ENCODE results near the gene NT5C3A.
A peak's percentile ranks its signal among the peaks of the same experiment; 100 is the strongest.
"Not testable (repeated sequence)": the region's sequence is repeated elsewhere in the genome, so short reads cannot be mapped to it uniquely, and the experiment has no call there.

Gene NT5C3A

DNA sequence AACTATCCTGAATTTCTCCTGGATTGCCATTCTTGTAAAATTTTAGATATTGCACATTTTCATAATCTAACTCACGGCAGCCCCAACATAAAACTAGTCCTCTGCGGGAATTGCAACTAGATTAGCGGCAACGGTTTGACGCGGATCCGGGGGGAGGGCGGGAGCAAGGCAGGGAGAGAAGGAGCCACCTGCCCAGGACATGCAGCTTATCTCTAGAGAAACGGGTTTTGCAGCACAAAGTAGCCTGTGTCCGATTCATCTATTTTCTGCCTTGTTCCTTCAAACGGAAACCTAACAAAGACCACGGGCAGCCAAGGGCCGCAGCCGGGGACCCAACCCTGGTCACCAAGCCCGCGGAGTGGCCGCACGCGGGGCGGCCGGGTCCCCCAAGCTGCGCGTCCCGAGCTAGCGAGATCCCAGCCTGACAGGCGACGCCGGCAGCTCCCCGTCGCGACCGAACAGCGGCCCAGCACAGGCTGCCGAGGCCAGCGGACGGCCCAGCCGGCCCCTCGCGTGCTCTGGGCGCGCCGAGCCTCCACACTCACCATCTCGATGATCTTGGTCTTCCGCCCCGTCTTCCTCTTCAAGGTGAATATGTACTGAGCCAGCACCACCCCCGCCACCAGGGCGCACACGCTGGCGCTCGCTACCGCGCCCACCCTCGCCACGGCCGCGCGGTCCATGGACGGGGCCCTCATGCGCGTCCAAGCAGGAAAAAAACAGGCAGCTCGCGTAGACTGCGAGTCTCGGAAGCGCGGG, at the start of gene NT5C3A:
Gene NT5C3A (minus strand): TSS at position 754 of the 759 bp plus-strand sequence. CDS start 71 bp downstream, at position 683.
- DNase-seq, result peak in 2 of 3 donors; percentile 34 to 39

DNA sequence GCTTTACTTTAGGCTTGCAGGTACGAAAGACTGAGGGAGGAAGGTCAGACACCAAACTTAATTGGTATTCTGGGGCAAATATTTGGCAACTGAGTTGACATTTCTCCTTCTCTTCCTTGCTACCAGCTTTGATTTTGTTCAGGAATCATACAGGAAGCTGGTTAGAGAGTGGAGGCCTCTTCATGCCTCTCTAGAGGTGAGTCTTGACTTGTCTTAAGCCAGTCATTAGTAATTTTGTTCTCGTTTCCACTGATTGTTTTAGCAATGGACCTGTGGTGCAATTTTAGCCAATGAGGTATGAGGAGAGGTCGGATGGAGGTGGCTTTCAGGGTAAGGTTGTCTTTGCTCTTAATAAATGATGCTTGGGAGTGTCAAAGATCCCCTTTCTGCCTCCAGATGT, 49.0 kb upstream of the NT5C3A start:
- DNase-seq, result no peak

DNA sequence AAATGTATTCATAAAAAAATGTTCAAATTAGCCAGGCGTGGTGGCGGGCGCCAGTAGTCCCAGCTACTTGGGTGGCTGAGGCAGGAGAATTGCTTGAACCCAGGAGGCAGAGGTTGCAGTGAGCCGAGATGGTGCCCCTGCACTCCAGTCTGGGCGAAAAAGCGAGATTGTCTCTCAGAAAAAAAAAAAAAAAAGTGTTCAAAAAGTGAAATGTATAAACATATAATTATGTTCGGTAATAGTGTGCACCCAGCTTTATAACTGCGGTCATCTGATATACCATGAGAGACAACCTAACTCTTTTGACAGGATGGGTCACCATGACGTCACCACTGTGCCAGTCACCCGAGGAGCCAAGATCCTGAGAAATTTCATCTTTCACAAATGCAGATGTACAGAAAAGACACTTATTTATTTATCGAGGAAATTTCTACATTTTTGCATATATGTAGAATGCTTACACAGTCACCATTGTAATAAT, 47.2 kb upstream of the NT5C3A start:
- DNase-seq, result peak; percentile 64 to 66 (median 65)

DNA sequence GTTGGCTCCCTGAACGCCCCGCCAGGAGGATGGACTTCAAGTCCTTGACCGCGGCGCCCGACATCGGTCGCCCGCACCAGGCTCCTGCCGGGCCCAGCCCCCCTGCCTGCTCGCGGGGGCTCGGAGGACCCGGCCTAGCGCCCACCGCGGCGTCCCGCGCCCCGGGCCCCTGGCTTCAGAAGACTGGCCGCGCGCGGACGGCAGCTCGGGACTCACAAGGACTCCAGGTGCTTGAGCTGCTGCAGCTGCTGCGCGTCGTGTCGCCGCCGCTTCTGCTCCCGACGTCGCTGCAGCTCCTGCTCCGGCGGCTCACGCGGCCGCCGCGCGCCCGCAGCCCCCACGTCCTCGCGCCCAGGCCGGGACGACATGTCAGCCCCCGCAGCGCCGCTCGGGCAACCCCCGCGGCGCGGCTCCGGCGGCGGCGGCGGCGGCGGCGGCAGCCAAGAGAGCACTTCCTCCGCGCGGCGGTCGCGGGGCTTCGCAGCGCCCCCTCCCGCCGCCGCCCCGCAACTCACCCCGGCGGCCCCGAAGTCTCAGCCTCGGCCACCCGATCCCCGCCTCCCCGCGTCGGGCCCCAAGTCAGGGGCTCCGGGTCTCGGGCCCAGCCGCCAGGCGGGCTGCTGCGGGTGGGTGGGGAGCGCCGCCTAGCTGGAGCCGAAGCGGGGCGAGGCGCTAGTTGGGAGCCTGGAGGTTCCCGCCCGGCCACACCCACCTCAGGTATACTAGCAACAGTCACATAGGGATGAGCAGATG, 46.6 kb upstream of the NT5C3A start, which contains the start of gene RP9:
Gene RP9 (minus strand): TSS at position 400 of the 753 bp plus-strand sequence. CDS start 32 bp downstream, at position 368.
- peak; percentile 82 to 95 (median 92) for DNase-seq

DNA sequence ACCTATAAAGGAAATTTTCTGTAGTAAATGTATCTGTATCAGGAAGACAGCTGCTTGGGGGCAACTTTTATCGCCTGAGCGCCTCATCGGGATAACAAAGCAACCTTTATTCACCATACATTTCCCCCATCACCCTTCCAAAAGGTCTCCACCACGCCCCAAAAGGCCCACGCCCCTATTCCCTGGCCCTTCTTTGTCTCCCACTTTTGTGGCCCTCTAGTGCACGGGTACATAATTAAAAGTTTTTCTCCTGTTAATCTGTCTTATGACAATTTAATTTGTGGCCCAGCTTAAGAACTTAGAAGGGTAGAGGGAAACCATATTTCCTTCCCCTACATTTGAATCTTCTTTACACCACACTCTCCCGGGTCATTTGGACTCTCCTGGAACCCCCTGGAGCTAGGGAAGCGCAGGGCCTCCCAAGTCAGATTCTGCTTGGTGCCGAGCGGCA, 46.0 kb upstream of the NT5C3A start:
- peak; percentile 32 to 51 (median 39) for DNase-seq

DNA sequence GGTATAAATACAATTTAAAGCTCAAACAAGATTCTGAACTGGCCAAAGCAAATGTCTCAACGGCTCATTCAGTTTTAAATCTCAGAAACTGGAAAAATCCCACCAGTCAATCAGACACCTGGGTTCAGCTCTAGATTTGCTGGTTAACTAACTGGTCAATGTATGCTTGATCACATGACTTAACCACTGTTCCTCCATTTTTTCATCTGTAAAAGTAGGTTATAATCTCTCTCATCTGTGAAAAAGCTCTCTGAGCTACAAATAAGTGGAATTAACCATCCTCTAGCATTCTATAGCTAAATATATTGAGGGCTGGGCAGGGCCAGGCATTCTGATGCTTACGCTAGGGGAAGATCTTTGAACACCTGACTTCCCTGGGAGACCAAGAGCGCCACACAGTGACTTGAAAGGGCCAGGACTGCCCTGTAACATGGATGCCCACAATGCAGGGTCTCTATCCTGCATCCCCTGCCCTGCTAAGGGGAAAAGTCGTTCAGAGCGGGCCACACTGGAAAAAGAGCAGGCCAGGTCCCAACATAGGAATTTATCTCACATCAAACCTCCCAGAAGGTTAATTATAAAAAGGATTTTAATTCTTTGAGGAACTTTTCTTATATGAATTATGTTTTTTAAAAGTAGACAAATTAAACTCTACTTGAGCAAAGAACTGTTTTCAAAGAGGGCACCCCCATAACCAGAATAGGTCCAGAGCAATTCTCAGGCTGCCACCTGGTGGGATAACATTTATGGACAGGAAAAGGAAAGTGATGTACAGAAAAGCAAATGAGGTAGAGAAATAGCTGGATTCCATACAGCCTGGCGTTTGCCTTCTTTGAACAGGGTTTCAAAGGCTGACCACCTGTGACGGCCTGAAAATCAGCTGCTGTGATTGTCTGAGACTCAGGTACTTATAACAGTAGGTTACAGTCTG, 44.8 kb upstream of the NT5C3A start:
- DNase-seq, result peak; percentile 36 to 42 (median 37)

DNA sequence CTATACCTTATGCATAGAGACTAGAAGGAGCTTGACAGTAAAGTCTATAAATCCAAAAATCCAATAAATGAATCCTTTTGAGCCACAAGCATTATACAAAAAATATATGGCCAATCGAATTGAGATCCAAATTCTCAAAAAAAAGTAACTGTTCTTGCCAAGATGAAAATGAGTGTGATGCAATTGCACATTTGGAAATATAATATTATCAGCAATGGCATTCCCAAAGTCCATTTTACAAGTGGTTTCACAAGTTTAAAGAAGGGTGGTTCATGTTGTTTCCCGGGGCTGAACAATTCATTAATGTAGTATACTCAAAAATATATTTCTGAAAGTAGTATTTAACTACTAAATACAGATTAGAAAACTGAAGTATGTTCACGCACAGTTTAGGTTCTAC, 39.3 kb upstream of the NT5C3A start:
- DNase-seq, result no peak

DNA sequence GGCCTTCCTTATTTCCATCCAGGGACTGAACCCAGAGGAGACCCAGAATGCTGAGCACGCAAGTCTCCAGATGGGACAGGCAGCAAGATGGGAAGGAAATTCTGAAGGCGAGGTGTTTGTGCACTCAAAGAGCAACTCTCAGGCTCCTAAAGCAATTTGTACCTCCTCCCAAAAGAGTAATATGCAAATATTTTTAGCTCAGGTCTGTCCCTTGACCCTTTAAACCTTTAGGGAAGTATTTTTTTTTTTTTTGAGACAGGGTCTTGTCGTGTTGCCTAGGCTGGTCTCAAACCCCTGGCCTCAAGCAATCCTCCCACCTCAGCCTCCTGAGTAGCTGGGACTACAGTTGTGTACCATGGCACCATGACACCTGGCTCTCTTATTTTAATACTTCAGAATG, 38.2 kb upstream of the NT5C3A start:
- no peak for DNase-seq

DNA sequence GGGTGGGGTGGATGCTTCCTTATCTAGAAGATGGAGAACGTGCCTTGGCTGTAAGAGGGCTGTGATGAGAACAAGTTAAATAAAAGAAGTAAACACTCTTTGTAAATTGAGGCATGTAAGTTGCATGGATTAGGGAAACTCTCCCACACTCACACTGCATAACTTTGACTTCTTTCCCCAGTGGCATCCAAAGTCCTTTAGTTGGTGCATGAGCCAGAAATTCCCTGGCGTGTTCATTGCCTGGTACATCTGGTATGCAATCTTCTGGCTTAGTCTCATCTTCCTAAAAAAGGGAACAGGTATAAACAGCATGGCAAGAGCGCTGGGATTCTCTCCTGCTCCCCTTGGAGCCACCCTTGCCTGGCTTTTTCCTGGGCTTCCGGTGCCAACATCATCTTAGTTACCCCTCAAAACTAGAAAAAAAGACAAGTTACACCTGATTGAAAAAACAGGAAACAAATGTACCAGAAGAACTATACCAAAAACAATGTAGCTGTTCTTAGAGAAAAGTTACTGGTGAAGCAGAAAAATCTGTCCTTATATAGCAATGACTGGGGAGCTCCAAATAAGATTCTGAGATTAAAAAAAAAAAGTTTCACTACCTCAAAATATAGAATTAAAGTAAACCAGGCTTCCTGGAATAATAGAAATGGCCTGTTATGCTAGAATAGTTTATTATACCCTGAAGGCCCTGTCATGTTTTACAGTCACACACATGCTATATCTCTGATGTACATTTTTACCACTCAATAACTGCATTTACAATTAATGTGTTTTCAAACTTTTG, 36.8 kb upstream of the NT5C3A start:
- DNase-seq, result no peak

DNA sequence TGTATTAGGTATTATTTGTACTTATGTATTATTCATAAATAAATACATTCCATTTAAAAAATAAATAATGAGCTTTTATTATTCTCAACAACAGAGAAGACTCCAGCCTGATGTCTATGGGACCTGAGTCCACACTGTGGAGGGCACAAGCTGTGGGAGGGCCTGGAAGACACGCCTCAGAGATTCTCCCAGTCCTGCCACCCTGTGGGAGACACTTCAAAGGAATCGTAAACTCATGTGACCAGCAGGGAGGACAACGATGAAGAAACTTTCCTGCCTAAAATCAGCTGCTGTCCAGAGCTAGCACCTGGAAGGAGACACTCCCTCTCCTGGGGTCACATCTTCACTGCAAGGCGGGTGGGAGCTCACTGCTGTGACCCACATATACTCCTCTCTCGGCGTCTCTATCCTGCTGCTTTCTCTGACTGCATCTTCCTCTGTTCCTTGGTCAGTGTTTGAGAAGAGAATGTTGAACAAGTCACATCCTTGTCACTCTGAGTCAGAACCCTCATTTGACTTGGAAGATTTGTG, 32.2 kb upstream of the NT5C3A start:
- DNase-seq, result not testable (repeated sequence)

DNA sequence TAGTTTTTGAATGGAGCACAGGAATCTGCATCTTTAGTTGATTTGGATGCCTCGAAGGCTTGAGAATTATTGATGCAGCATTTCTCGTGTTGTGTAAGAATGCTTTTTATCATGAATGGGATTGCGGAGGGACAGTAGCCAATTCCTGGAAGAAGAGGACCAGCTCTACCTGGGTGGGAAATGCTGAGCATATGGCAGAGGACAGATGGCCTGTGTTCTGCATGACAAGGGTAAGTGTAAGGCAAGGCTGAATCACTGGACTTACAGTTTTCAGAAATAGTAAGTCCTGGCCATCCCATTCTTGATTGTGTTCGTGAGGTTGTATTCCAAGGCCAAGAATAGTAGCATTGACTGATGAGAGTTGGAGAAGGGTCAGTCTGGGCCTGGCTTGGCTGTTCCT, 30.7 kb upstream of the NT5C3A start:
- no peak for DNase-seq

DNA sequence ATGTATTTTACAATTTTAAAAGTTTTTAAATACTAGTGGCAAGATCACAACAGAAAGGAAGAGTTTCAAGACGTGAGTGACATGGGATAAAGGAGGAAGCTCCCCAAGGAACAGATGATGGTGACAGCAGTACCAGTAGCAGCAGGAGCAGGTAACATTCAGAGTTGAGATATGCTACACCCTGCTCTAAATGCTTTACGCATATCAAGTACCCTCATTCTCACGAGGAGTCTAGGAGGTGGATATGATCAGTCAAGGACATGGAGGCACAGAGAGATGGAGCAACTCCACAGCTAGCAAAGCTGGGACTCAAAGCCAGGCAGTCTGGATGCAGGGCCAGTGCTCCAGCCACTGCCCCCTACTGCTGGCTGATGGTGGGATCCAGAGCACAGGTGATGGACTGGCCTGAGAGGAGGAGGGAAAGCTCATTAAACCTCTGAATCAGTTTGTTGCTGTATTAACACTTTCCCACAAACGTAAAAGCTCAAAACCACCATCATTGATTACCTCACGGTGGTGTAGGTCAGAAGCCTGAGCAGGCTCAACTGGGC, 29.1 kb upstream of the NT5C3A start:
- no peak for DNase-seq

DNA sequence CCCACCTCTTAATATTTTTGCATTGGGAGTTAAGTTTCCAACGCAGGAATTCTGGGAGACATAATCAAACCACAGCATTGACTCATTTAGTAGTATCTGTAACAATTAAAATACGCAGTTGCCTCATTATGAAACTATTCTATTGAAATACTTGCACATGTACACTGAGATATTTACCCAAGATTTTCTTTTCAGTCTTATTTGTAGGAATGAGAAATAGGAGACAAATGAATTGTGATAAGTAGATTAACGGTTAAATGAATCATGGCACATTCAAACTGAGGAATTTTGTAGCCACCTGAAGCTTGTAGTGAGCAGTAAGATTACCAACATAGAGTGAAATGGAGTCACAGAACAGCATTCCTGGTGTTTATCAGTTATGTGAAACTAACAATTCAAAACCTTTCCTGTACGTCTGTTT, 28.5 kb upstream of the NT5C3A start:
- no peak for DNase-seq

DNA sequence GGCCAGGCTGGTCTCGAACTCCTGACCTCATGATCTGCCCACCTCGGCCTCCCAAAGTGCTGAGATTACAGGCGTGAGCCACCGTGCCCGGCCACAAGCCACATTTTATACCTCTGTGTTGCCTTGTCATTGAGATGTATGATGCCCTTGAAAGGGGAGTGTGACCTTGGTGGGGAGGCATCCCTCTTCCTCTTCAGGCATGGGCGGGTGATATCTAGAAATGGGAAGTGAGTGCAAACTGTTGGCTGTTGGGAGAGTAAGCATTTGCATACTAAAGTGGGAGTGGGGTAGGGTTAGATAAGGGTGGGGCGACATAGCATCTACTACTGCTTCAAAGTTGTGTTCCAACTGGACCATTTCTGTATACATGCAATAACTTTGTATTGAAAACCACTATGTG, 26.6 kb upstream of the NT5C3A start:
- no peak for DNase-seq

DNA sequence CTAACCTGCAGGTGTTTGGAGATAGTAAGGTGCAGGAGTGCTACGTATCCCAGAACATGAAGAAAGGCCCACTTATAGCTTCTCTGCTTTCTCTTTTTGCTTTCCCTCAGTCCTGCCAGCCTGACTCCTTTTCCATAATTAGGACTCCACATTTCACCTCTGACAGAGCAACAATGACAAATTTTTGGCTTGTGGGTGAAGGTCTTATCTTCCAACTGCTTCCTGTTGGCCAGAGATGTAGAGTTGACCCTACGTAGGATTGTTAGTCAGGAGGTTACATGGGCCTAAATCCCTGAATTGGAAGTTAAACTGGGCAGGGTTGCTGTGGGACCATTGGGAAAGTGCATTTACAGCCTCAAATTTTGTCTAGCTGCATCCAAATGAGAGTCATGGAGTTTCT, 25.3 kb upstream of the NT5C3A start:
- no peak for DNase-seq

DNA sequence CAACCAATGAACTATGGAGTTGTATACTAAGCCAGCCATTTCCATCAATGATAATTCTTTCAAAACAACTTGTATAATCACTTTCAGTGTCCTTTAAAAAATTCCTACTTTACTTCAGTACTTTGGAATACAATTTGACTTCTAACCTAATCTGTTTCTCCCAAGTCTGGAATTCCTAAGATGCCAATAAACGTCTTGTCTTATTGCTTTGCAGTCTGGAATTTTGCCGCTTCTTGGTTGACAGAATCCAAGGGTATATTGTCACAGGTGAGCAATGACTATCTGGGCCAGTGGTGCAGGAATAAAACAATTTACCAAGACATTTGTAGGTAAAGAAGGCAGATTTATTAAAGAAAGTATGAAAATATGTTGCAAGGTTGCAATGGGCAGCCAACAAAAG, 24.8 kb upstream of the NT5C3A start:
- DNase-seq, result no peak

DNA sequence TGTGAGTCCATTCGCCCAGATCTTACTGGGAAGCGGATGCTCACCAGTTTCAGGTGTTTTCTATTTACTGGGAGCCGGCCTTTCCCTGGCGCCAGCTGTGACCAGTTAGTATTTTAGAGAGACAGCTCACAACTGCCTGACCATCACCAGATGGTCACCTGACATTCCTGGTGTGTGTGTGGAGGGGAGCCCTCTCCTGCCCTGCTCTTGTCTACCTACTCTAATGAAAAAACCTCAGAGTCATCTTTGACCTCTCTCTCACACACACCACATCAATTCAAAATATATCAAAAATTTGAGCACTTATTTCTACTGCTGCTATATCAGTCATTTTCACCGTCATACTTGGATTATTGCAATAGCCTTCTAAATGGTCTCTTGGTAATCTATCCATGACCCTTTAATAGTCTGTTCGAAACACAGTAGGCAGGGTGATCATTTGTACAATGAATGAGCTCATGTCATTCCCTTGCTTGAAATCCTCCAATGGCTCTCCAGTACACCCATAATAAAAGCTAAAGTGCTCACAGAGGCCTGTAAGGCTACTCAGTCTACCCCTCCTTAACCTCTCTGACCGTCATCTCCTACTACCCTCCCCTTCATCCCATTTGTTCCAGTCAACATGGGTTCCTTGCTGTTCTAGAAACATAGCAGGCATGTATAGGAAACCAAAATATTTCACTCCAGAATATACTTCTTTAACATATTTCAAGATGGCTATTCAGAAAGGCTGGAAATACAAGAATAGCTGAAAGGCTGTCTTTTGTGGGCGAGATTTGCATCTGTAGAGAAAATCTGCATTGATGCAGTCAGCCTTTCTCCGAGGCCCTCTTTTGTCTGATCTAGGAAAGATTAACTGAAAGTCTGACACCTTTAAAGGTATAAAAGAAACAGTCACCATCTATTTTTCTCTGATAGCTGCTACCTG, 17.5 kb upstream of the NT5C3A start:
- DNase-seq, result no peak

DNA sequence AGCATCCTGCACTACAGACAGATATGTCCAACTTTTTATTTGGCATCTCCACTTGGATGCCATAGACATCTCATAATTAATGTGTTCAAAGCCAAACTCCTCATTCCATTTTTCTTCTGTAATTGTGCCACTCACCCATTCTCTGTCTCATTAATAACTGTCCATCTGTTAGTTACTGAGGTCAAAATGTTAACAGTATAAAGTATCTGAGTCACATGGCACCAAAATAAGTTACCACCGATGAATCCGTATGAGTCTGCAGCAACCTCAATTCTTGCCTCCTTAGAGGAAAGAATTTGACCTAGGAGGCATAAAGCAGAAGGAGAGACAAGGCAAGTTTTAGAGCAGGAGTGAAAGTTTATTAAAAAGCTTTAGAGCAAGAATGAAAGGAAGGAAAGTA, 16.5 kb upstream of the NT5C3A start:
- DNase-seq, result no peak

DNA sequence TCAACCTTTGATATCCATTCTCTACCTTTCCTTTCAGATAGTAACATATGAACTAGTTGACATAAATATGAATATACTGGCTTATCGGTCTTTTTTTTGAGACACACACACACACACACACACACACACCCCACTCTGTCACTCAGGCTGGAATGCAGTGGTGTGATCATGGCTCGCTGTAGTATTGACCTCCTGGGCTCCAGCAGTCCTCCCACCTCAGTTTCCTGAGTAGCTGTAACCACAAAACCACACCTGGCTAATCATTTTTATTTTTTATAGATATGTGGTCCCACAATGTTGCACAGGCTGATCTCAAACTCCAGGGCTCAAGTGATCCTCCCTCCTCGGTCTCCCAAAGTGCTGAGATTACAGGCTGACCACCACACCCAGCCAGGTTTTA, 14.2 kb upstream of the NT5C3A start:
- DNase-seq, result no peak

All from suppressor macrophage treated with lipopolysaccharide for 1 hour (primary cell).